ENCODE results near the gene PPP4R2.

- TF ChIP-seq CTCF (IDR thresholded peaks at IDR 0.05; ENCODE audit: insufficient read depth, low read length, poor library complexity, severe bottlenecking) (no peak), EZH2phosphoT487 (conservative IDR thresholded peaks at IDR 0.05; ENCODE audit: low read length) (no peak)
These were observed 24.8 kb downstream of the PPP4R2 start for GRCh38 chr3:73021301-73021835.
